NB4 (cell line): ENCODE data around the gene PHKB.
"Not testable (repeated sequence)": the region's sequence is repeated elsewhere in the genome, so short reads cannot be mapped to it uniquely, and the experiment has no call there.

Experiments used
- DNase-seq: peaks from one replicate; pipeline ENCODE4 v3.0.0; 2010; ENCODE audit warnings: low read depth
- H3K4me3 ChIP-seq: one replicate; pipeline ENCODE4 v1.5.1; 2011; ENCODE audit warnings: mild to moderate bottlenecking, low read depth, low read length, moderate library complexity
- CTCF ChIP-seq: IDR thresholded peaks from one replicate; pipeline ENCODE4 v1.5.1; 2012; ENCODE audit warnings: low read depth, low read length
- MAX ChIP-seq: IDR thresholded peaks from 2 replicates; pipeline ENCODE4 v1.6.1; 2011; ENCODE audit warnings: low read depth, low read length
- MYC ChIP-seq: IDR thresholded peaks from 2 replicates; pipeline ENCODE4 v1.6.1; 2011; ENCODE audit warnings: low read depth, low read length
- POLR2A ChIP-seq: IDR thresholded peaks from 2 replicates; pipeline ENCODE4 v1.6.1; 2011; ENCODE audit warnings: mild to moderate bottlenecking; ENCODE audit not compliant: insufficient read length; ENCODE audit errors: extremely low read depth

PHKB gene

GRCh38 chr16:47431960-47432359, 29.2 kb upstream of the PHKB start:
- TF ChIP-seq CTCF (no peak), POLR2A (no peak), MAX (no peak), MYC (no peak)
- DNase-seq = no peak
- no peak overlapping the region for H3K4me3 ChIP-seq

- H3K4me3 ChIP-seq, DNase-seq: not testable (repeated sequence)
Observed at GRCh38 chr16:47434274-47434673, 26.9 kb upstream of the PHKB start.

- H3K4me3 ChIP-seq, DNase-seq: not testable (repeated sequence)
Observed at GRCh38 chr16:47440066-47440465, 21.1 kb upstream of the PHKB start.

GRCh38 chr16:47442884-47443283, 18.2 kb upstream of the PHKB start:
- DNase-seq, H3K4me3 ChIP-seq: not testable (repeated sequence)

GRCh38 chr16:47446431-47446830, 14.7 kb upstream of the PHKB start:
- TF ChIP-seq MYC (no peak), CTCF (no peak), MAX (no peak), POLR2A (no peak)

GRCh38 chr16:47448830-47449575, 12.1 kb upstream of the PHKB start:
- no peak for TF ChIP-seq MYC
- H3K4me3 ChIP-seq = no peak overlapping the region
- no peak for DNase-seq

More at GRCh38 chr16:47446431-47446830, 14.7 kb upstream of the PHKB start:
- no peak for DNase-seq
- no peak overlapping the region for H3K4me3 ChIP-seq

GRCh38 chr16:47449788-47450187, 11.3 kb upstream of the PHKB start:
- DNase-seq = no peak
- H3K4me3 ChIP-seq = no peak overlapping the region
- TF ChIP-seq POLR2A (no peak), CTCF (no peak), MAX (no peak), MYC (no peak)

GRCh38 chr16:47458331-47458730, 2.8 kb upstream of the PHKB start:
- DNase-seq = no peak
- TF ChIP-seq MYC (no peak), POLR2A (no peak), CTCF (no peak), MAX (no peak)
- peak overlapping the region; percentile 2 for H3K4me3 ChIP-seq
